ENCODE results near the gene IRF3. TPM values are rescaled to one million over a fixed set of nuclear protein-coding genes. Genes with fewer than 3 reads are reported as not detected.

IRF3 gene
- total and polyA plus RNA-seq, 2 donors (not counting 1 experiment from before 2014, with no cell fraction given), result 233 to 262 TPM

DNA sequence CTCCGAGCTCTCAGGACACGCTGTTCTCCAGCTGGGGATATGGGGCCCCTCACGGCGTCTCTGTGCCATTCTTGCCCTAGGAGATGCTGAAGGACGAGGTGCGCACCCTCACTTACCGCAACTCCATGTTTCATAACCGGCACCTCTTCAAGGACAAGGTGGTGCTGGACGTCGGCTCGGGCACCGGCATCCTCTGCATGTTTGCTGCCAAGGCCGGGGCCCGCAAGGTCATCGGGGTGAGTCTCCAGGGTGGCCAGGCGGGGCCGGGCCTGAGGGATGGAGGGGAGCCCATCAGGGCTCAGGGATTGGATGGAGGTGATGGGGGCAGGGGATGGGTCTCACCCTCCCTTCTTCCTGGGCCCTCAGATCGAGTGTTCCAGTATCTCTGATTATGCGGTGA, 16.2 kb upstream of the IRF3 start:
- H3K27ac ChIP-seq (ENCODE audit: low read length in 2 of 2), result no peak overlapping the region
- no peak for ATAC-seq (ENCODE audit: low read depth)
- H3K27me3 Mint-ChIP-seq, result no peaks in the 10 kb centered on the region
- peaks cover 61% of the 10 kb centered on the region for H3K79me2 ChIP-seq (ENCODE audit: control insufficient read depth, insufficient read depth, low read length)
- ChIA-PET CTCF (interaction anchor here (0.6 to 1.9 kb wide), 5 partner anchors 10 to 177 kb away, joined by 3 to 8 read pairs (median 7); partner anchors contain the start of genes NOSIP and PRRG2), POLR2A (no interaction called here)
- no peak overlapping the region for H3K4me3 ChIP-seq (ENCODE audit: control extremely low read depth in 1 of 5, extremely low read depth in 1 of 5, insufficient read depth in 1 of 5, low read depth in 2 of 5, low read length in 4 of 5)
- peaks cover 26 to 33% of the 10 kb centered on the region in 2 donors for H3K4me1 ChIP-seq (ENCODE audit: control insufficient read depth in 2 of 2, insufficient read depth in 2 of 2, low read length in 2 of 2)
- no peak overlapping the region for H2AFZ ChIP-seq (ENCODE audit: insufficient read depth, low read depth, low read length, poor library complexity, severe bottlenecking)
- intact Hi-C loops (cut with micrococcal nuclease), result no loop called here
- no peak overlapping the region for H3K4me3 Mint-ChIP-seq
- no peak for TF ChIP-seq EZH2 (IDR thresholded peaks at IDR 0.05; ENCODE audit: borderline replicate concordance, insufficient read depth, low read depth, low read length, poor library complexity, severe bottlenecking)
- TF ChIP-seq, protein P1, sequence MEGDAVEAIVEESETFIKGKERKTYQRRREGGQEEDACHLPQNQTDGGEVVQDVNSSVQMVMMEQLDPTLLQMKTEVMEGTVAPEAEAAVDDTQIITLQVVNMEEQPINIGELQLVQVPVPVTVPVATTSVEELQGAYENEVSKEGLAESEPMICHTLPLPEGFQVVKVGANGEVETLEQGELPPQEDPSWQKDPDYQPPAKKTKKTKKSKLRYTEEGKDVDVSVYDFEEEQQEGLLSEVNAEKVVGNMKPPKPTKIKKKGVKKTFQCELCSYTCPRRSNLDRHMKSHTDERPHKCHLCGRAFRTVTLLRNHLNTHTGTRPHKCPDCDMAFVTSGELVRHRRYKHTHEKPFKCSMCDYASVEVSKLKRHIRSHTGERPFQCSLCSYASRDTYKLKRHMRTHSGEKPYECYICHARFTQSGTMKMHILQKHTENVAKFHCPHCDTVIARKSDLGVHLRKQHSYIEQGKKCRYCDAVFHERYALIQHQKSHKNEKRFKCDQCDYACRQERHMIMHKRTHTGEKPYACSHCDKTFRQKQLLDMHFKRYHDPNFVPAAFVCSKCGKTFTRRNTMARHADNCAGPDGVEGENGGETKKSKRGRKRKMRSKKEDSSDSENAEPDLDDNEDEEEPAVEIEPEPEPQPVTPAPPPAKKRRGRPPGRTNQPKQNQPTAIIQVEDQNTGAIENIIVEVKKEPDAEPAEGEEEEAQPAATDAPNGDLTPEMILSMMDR (IDR thresholded peaks at IDR 0.05), result no peak
- peak; percentile 25 for DNase-seq
- H3K9me3 ChIP-seq (ENCODE audit: control extremely low read depth in 1 of 3, control insufficient read depth in 2 of 3, insufficient read depth in 1 of 3, low read length in 2 of 3), result no peaks in the 10 kb centered on the region
- peak overlapping the region; percentile 15 for H3K27ac Mint-ChIP-seq
- H3K4me2 ChIP-seq (replicated peaks; ENCODE audit: low read depth, low read length, poor library complexity, severe bottlenecking), result no peak overlapping the region
- H4K20me1 ChIP-seq (ENCODE audit: control insufficient read depth, insufficient read depth, low read length, poor library complexity, severe bottlenecking), result peaks cover 84% of the 10 kb centered on the region
- peaks cover 34% of the 10 kb centered on the region for H3K4me1 Mint-ChIP-seq
- no peak overlapping the region for H3K9ac ChIP-seq (ENCODE audit: low read length)
- peaks cover 0 to 55% of the 10 kb centered on the region in 2 experiments for H3K36me3 ChIP-seq (replicated peaks in 1 of 2; ENCODE audit: control extremely low read depth in 1 of 2, control insufficient read depth in 1 of 2, extremely low read depth in 1 of 2, insufficient read depth in 2 of 2, low read length in 1 of 2)
- H3K9me3 Mint-ChIP-seq (ENCODE audit: insufficient read depth), result no peaks in the 10 kb centered on the region
- 98% methylated on average over 16 of the region's 19 CpGs for WGBS (ENCODE audit: insufficient coverage)
- no peaks in the 10 kb centered on the region for H3K27me3 ChIP-seq (replicated peaks in 1 of 4; ENCODE audit: control extremely low read depth in 1 of 4, control insufficient read depth in 3 of 4, insufficient read depth in 4 of 4, low read length in 3 of 4)
